Mesothelial cell of epicardium (in vitro differentiated cells): ENCODE results near the gene ARAP2. TPM values are rescaled to one million over a fixed set of nuclear protein-coding genes. Genes with fewer than 3 reads are reported as not detected.
A peak's percentile ranks its signal among the peaks of the same experiment; 100 is the strongest.

Source experiments
- DNase-seq, 2 experiments: peaks; one replicate each; pipeline ENCODE4 v3.0.0; 2021; ENCODE audit warnings: low spot score in 2 of 2; ENCODE audit not compliant: unreplicated experiment in 2 of 2
- H3K27ac Mint-ChIP-seq: 2 replicates; pipeline ENCODE4 v1.8.0; 2021; ENCODE audit warnings: mixed read lengths
- H3K27me3 Mint-ChIP-seq: 2 replicates; pipeline ENCODE4 v1.8.0; 2021; ENCODE audit warnings: low read depth, mixed read lengths
- H3K36me3 Mint-ChIP-seq: 2 replicates; pipeline ENCODE4 v1.8.0; 2021; ENCODE audit warnings: mixed read lengths
- H3K4me1 Mint-ChIP-seq: 2 replicates; pipeline ENCODE4 v1.8.0; 2021; ENCODE audit warnings: mixed read lengths
- H3K4me3 Mint-ChIP-seq: 2 replicates; pipeline ENCODE4 v1.8.0; 2021; ENCODE audit warnings: mild to moderate bottlenecking, moderate library complexity, mixed read lengths
- H3K9me3 Mint-ChIP-seq: 2 replicates; pipeline ENCODE4 v1.8.0; 2021; ENCODE audit warnings: mixed read lengths
- total RNA-seq: library from RNA; stranded (reverse); gene quantifications from 3 replicates; pipeline ENCODE4 v1.2.1, GENCODE V29; 2021
- TF ChIP-seq, protein P1 (sequence below): fragments of 200-600 bp; sonication (generic); IDR thresholded peaks from one replicate; pipeline ENCODE4 v1.5.0; 2021; ENCODE audit warnings: antibody characterized with exemption; ENCODE audit not compliant: unreplicated experiment

Gene ARAP2, protein sequence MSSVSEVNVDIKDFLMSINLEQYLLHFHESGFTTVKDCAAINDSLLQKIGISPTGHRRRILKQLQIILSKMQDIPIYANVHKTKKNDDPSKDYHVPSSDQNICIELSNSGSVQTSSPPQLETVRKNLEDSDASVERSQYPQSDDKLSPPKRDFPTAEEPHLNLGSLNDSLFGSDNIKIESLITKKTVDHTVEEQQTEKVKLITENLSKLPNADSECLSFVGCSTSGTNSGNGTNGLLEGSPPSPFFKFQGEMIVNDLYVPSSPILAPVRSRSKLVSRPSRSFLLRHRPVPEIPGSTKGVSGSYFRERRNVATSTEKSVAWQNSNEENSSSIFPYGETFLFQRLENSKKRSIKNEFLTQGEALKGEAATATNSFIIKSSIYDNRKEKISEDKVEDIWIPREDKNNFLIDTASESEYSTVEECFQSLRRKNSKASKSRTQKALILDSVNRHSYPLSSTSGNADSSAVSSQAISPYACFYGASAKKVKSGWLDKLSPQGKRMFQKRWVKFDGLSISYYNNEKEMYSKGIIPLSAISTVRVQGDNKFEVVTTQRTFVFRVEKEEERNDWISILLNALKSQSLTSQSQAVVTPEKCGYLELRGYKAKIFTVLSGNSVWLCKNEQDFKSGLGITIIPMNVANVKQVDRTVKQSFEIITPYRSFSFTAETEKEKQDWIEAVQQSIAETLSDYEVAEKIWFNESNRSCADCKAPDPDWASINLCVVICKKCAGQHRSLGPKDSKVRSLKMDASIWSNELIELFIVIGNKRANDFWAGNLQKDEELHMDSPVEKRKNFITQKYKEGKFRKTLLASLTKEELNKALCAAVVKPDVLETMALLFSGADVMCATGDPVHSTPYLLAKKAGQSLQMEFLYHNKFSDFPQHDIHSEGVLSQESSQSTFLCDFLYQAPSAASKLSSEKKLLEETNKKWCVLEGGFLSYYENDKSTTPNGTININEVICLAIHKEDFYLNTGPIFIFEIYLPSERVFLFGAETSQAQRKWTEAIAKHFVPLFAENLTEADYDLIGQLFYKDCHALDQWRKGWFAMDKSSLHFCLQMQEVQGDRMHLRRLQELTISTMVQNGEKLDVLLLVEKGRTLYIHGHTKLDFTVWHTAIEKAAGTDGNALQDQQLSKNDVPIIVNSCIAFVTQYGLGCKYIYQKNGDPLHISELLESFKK (N-terminal part only)
- 15.4 to 16.6 TPM (median 16.0 TPM) in 3 replicates for total RNA-seq

GRCh38 chr4:36244257-36245082 is at the start of gene ARAP2:
Gene ARAP2, minus strand, starts transcription at chr4:36244514. Its CDS starts 15,028 bp downstream, at chr4:36229486.
- H3K27ac Mint-ChIP-seq: peak within 1 kb of the TSS; percentile 95
- DNase-seq: peak; percentile 43 to 69

DNA sequence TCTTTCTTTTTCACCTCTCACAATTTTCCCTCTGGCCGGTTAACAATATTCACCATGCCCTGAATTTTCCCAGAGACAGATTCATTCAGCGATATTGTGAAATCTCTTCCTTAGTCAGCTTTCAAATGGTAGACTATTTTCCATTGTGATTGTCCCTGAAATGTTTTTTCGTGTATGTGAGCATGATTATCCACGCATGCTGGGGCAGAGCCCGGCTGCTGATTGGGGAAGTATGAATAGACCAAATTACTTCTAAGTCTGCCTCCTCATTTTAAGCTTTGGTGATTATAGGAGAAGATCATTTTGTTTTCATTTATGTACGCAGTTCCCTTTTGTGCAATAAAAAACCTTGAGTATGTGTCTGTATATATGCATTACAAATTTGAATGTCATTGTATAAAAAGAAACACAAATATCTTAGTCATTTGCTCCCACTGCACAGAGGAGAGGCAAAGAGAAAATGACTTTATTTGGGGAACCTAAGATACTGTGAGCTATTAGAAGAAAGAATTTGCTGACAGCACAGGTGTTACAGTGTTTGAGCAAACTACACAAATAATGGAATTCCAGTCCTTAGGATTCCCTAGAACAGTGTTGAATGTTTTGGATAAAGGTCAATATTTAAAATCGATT is 48.4 kb upstream of the ARAP2 start:
- no peak overlapping the region for H3K27ac Mint-ChIP-seq
- no peak for DNase-seq
- TF ChIP-seq, protein P1, sequence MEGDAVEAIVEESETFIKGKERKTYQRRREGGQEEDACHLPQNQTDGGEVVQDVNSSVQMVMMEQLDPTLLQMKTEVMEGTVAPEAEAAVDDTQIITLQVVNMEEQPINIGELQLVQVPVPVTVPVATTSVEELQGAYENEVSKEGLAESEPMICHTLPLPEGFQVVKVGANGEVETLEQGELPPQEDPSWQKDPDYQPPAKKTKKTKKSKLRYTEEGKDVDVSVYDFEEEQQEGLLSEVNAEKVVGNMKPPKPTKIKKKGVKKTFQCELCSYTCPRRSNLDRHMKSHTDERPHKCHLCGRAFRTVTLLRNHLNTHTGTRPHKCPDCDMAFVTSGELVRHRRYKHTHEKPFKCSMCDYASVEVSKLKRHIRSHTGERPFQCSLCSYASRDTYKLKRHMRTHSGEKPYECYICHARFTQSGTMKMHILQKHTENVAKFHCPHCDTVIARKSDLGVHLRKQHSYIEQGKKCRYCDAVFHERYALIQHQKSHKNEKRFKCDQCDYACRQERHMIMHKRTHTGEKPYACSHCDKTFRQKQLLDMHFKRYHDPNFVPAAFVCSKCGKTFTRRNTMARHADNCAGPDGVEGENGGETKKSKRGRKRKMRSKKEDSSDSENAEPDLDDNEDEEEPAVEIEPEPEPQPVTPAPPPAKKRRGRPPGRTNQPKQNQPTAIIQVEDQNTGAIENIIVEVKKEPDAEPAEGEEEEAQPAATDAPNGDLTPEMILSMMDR: no peak
- H3K9me3 Mint-ChIP-seq: no peaks in the 10 kb centered on the region
- H3K27me3 Mint-ChIP-seq: peaks cover 4% of the 10 kb centered on the region
- H3K4me3 Mint-ChIP-seq: no peak overlapping the region
- H3K36me3 Mint-ChIP-seq: no peaks in the 10 kb centered on the region
- peaks cover 5% of the 10 kb centered on the region for H3K4me1 Mint-ChIP-seq

More at GRCh38 chr4:36244257-36245082, at the start of gene ARAP2:
- peaks cover 27% of the 10 kb centered on the region for H3K27me3 Mint-ChIP-seq
- peaks cover 29% of the 10 kb centered on the region for H3K4me1 Mint-ChIP-seq
- H3K9me3 Mint-ChIP-seq: peaks cover 6% of the 10 kb centered on the region
- peak within 1 kb of the TSS; percentile 88 for H3K4me3 Mint-ChIP-seq
- H3K36me3 Mint-ChIP-seq: no peaks in the 10 kb centered on the region
- TF ChIP-seq, protein P1: no peak

DNA sequence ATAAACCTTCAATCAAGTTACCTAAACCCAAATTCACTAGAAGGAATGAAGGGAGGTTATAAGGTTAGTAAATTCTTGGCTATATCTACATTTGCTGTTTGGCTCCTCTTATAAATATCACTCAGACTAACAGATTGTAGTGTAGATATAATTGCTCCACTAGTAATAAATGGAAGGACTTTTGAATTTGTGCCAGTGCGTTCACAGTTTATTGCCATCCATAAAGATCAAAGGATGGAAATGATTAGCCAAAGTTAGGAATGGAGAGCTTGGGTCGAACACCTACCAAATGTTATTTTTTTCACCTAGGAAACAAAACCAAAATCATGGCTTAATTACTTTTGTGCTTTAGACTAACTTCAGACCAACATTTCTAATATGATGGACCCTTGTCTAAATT is 46.3 kb upstream of the ARAP2 start:
- no peak overlapping the region for H3K27ac Mint-ChIP-seq
- peaks cover 3% of the 10 kb centered on the region for H3K9me3 Mint-ChIP-seq
- no peaks in the 10 kb centered on the region for H3K36me3 Mint-ChIP-seq
- TF ChIP-seq, protein P1: no peak
- H3K4me1 Mint-ChIP-seq: peaks cover 5% of the 10 kb centered on the region
- no peak for DNase-seq
- H3K27me3 Mint-ChIP-seq: no peaks in the 10 kb centered on the region
- no peak overlapping the region for H3K4me3 Mint-ChIP-seq

- peaks cover 5% of the 10 kb centered on the region for H3K4me1 Mint-ChIP-seq
- TF ChIP-seq, protein P1: no peak
- H3K4me3 Mint-ChIP-seq: no peak overlapping the region
- no peaks in the 10 kb centered on the region for H3K27me3 Mint-ChIP-seq
- H3K27ac Mint-ChIP-seq: no peak overlapping the region
- H3K36me3 Mint-ChIP-seq: no peaks in the 10 kb centered on the region
- DNase-seq: no peak
- H3K9me3 Mint-ChIP-seq: peaks cover 7% of the 10 kb centered on the region
Observed at GRCh38 chr4:36288731-36289426, 44.6 kb upstream of the ARAP2 start.
